ENCODE results near the gene SSRP1.

DNA sequence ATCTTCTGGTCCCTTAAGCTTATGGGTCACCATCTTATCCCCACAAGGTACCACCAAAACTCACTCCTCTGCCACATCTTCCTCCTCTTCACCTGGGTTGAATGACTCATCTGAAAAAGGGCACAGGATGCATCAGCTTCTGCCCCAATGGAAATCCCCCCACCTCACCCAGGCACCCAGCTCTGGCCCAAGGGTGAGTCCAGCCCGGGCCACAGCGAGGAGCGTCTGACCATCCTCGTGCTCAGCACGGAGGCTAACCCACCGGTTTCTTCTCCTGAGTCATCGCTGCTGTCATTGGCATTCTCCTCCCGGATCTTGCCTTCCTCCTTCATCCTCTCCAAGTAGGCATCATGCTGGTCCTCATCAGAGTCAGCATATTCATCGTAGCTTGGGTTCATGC is 5.7 kb downstream of the SSRP1 start:
- TF ChIP-seq, protein P1, sequence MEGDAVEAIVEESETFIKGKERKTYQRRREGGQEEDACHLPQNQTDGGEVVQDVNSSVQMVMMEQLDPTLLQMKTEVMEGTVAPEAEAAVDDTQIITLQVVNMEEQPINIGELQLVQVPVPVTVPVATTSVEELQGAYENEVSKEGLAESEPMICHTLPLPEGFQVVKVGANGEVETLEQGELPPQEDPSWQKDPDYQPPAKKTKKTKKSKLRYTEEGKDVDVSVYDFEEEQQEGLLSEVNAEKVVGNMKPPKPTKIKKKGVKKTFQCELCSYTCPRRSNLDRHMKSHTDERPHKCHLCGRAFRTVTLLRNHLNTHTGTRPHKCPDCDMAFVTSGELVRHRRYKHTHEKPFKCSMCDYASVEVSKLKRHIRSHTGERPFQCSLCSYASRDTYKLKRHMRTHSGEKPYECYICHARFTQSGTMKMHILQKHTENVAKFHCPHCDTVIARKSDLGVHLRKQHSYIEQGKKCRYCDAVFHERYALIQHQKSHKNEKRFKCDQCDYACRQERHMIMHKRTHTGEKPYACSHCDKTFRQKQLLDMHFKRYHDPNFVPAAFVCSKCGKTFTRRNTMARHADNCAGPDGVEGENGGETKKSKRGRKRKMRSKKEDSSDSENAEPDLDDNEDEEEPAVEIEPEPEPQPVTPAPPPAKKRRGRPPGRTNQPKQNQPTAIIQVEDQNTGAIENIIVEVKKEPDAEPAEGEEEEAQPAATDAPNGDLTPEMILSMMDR (IDR thresholded peaks at IDR 0.05), result no peak
- no peak for TF ChIP-seq POLR2A (IDR thresholded peaks at IDR 0.05)
- no peak for TF ChIP-seq POLR2AphosphoS5 (IDR thresholded peaks at IDR 0.05)
